Ureter (tissue), 1 donor: ENCODE data around the gene BRICD5. TPM values are rescaled to one million over a fixed set of nuclear protein-coding genes. Genes with fewer than 3 reads are reported as not detected.
A peak's percentile ranks its signal among the peaks of the same experiment; 100 is the strongest.

Source experiments
- DNase-seq: peaks from one replicate; pipeline ENCODE4 v3.0.0-alpha.2; 2020; ENCODE audit warnings: low spot score
- total RNA-seq: library from RNA; stranded (reverse); gene quantifications from one replicate; pipeline ENCODE4 v1.2.4, GENCODE V29; 2023
- donor health status: DM: yes; HTN: yes; CAD: no.

BRICD5 gene
- total RNA-seq, 1 donor from 2014 or later: 7.4 TPM

- DNase-seq: peak; percentile 89
Observed at GRCh38 chr16:2163211-2163881, 47.3 kb downstream of the BRICD5 start.

- no peak for DNase-seq
Observed at GRCh38 chr16:2162676-2163118, 48.0 kb downstream of the BRICD5 start.

DNA sequence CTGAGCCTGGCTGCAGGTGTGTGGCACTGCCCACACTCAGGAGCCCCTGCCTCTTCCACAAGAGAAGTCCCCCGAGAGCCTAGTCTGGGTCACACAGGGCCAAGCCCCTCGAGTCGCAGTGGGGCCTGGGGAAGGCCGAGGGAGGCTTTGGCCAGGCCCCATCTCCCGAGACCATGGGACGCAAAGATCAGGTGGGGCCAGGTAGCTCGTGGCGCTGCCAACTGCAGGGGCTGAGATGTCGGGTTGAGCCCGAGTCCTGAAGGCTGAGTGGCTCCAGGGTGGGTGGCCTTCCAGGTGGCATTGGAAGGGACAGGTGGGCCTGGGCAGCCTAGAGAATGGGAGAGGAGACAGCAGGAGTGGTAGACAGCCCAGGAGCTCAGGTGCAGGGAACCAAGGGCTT, 48.8 kb downstream of the BRICD5 start:
- no peak for DNase-seq

DNA sequence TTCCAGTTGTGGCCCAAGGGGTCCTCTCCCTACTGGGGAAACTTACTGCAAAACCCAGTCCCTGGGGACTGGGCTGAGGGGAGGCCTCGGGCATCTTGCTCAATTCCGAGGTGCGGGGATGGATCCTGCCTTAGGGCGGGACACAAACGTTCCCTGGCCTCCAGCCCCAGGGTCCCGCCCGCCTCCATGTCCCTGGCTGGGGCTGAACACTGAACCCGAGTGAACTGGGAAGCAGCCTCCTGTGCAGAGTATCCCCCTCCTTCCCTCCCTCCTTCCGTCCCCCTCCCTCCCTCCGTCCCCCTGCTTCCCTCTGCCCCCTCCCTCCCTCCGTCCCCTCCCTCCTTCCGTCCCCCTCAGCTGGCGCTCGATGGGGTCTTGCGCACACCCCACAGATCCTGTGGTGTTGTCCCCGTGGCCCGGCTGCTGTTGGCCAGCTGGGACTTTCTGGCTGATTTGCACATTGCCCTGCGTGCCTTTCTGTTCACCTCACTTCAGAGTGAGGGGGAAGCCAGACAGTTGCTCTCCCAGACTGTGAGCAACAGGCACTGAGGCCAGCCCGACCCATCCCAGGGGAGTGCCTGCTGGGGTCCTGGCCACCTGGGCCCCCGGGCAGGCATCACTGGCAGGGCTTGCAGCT, 49.6 kb downstream of the BRICD5 start:
- DNase-seq: no peak

Other genes with a start within 250 kb of the BRICD5 start
- 2,737 TPM for gene RPS2, start 246.0 kb downstream of the BRICD5 start, total RNA-seq
- not detected for gene RNF151, start 244.0 kb downstream of the BRICD5 start, total RNA-seq
- gene TBL3, start 238.8 kb downstream of the BRICD5 start, total RNA-seq: 37.0 TPM
- 0.65 TPM for gene NOXO1, start 229.4 kb downstream of the BRICD5 start, total RNA-seq
- 16.5 TPM for gene GFER, start 226.7 kb downstream of the BRICD5 start, total RNA-seq
- gene SYNGR3, start 220.9 kb downstream of the BRICD5 start, total RNA-seq: 0.86 TPM
- 46.4 TPM for gene ZNF598, start 201.0 kb downstream of the BRICD5 start, total RNA-seq
- not detected for gene NPW, start 191.1 kb downstream of the BRICD5 start, total RNA-seq
- 106 TPM for gene NHERF2, start 184.0 kb downstream of the BRICD5 start, total RNA-seq
- gene NTHL1, start 163.0 kb downstream of the BRICD5 start, total RNA-seq: 11.8 TPM
- 178 TPM for gene TSC2, start 162.9 kb downstream of the BRICD5 start, total RNA-seq
- 165 TPM for gene PKD1, start 75.0 kb downstream of the BRICD5 start, total RNA-seq
- 0.83 TPM for gene RAB26, start 62.2 kb downstream of the BRICD5 start, total RNA-seq
- gene TRAF7, start 55.1 kb downstream of the BRICD5 start, total RNA-seq: 76.2 TPM
- 0.05 TPM for gene CASKIN1, start 14.3 kb downstream of the BRICD5 start, total RNA-seq
- 37.0 TPM for gene MLST8, start 5.4 kb downstream of the BRICD5 start, total RNA-seq
- gene PGP, start 4.0 kb upstream of the BRICD5 start, total RNA-seq: 11.3 TPM
- 24.7 TPM for gene E4F1, start 12.7 kb upstream of the BRICD5 start, total RNA-seq
- gene DNASE1L2, start 25.6 kb upstream of the BRICD5 start, total RNA-seq: 1.5 TPM
- gene ECI1, start 40.7 kb upstream of the BRICD5 start, total RNA-seq: 47.8 TPM
- gene RNPS1, start 57.3 kb upstream of the BRICD5 start, total RNA-seq: 178 TPM
- 10.4 TPM for gene ABCA3, start 129.9 kb upstream of the BRICD5 start, total RNA-seq
- gene CCNF, start 218.6 kb upstream of the BRICD5 start, total RNA-seq: 7.8 TPM
- 1.5 TPM for gene TEDC2, start 249.2 kb upstream of the BRICD5 start, total RNA-seq